Aorta (tissue), 5 donors: ENCODE data around the gene CATSPERD. TPM values are rescaled to one million over a fixed set of nuclear protein-coding genes. Genes with fewer than 3 reads are reported as not detected.
"Not testable (repeated sequence)": the region's sequence is repeated elsewhere in the genome, so short reads cannot be mapped to it uniquely, and the experiment has no call there.

Experiments used
- ATAC-seq: fragments of 200-7000 bp; cut with Tn5 transposase; one replicate; pipeline ENCODE4 v1.9.1; 2022; ENCODE audit warnings: moderate library complexity; ENCODE audit not compliant: low FRiP score
- DNase-seq, 2 donors: peaks; one replicate each; pipeline ENCODE4 v3.0.0-alpha.2; 2020
- H3K27ac ChIP-seq, 2 donors: one replicate each; pipeline ENCODE4 v1.5.1; 2013; ENCODE audit warnings: low read length in 2 of 2, mild to moderate bottlenecking in 2 of 2, moderate library complexity in 2 of 2, control low read depth in 1 of 2, inconsistent platforms in 1 of 2, low read depth in 1 of 2
- H3K27me3 ChIP-seq, 2 donors: one replicate each; pipeline ENCODE4 v1.6.1; 2013; ENCODE audit warnings: control low read depth in 1 of 2, low read length in 1 of 2, mild to moderate bottlenecking in 1 of 2, moderate library complexity in 1 of 2; ENCODE audit not compliant: insufficient read depth in 2 of 2, control insufficient read depth in 1 of 2
- H3K36me3 ChIP-seq, 2 donors: one replicate each; pipeline ENCODE4 v1.6.1; 2013; ENCODE audit warnings: control low read depth in 1 of 2, low read length in 1 of 2, mild to moderate bottlenecking in 1 of 2; ENCODE audit not compliant: insufficient read depth in 2 of 2, control insufficient read depth in 1 of 2
- H3K4me1 ChIP-seq, 2 donors: one replicate each; pipeline ENCODE4 v1.6.1; 2013; ENCODE audit warnings: low read length in 2 of 2, control low read depth in 1 of 2, mild to moderate bottlenecking in 1 of 2, moderate library complexity in 1 of 2; ENCODE audit not compliant: insufficient read depth in 2 of 2, control insufficient read depth in 1 of 2
- H3K4me3 ChIP-seq, 2 donors: one replicate each; pipeline ENCODE4 v1.5.1; 2013; ENCODE audit warnings: low read length in 2 of 2, control low read depth in 1 of 2, mild to moderate bottlenecking in 1 of 2
- H3K9me3 ChIP-seq: one replicate; pipeline ENCODE4 v1.6.1; 2013; ENCODE audit warnings: mild to moderate bottlenecking, low read length; ENCODE audit not compliant: control insufficient read depth
- WGBS, 2 donors: extraction: QIAGEN DNeasy Blood & Tissue Kit; methylation state at CpG; one replicate each; pipeline ENCODE4 v1.1.7; 2013; 5-methylcytosine and 5-hydroxymethylcytosine counted together
- intact Hi-C, 2 donors: fragments of 100-400 bp; cut with DNase I; formaldehyde crosslinking; loops; one replicate each; pipeline versions ENCODE4 v1.14.2 to v1.15.0; 2022
- polyA plus RNA-seq, 2 donors: library from polyadenylated mRNA; stranded (reverse); fragments of 200-250 nt; gene quantifications; one replicate each; pipeline ENCODE4 v1.2.3, GENCODE V29; 2013
- total RNA-seq, 2 donors: library from RNA; stranded (reverse); fragmentation: NEBNext Ultra II Directional; extraction: Animal tissue kit (Norgen Biotek cat#: 25700); gene quantifications; one replicate each; pipeline ENCODE4 v1.2.1, GENCODE V29; 2021
- donor health status: healthy with polysubstance abuse.
- donor health status: Bipolar disorder and iron deficiency.
- donor health status: DM: no; HTN: no; CAD: no.
- donor health status: DM: no; HTN: no; CAD: no.
- donor health status: DM: yes; HTN: yes; CAD: no.

CATSPERD gene
- total and polyA plus RNA-seq, 4 donors = not detected

DNA sequence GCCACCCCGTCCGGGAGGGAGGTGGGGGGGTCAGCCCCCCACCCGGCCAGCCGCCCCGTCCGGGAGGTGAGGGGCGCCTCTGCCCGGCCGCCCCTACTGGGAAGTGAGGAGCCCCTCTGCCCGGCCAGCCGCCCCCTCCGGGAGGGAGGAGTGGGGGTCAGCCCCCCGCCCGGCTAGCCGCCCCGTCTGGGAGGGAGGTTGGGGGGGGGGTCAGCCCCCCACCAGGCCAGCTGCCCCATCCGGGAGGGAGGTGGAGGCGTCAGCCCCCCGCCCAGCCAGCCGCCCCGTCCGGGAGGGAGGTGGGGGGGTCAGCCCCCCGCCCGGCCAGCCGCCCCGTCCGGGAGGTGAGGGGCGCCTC lies 18.4 kb upstream of the CATSPERD start:
- H3K4me3 ChIP-seq, H3K27ac ChIP-seq, H3K4me1 ChIP-seq, intact Hi-C loops, H3K36me3 ChIP-seq, H3K9me3 ChIP-seq, H3K27me3 ChIP-seq, DNase-seq, ATAC-seq: not testable (repeated sequence)
- 86 to 90% methylated on average over 8 to 23 of the region's 28 CpGs for WGBS, 2 donors

DNA sequence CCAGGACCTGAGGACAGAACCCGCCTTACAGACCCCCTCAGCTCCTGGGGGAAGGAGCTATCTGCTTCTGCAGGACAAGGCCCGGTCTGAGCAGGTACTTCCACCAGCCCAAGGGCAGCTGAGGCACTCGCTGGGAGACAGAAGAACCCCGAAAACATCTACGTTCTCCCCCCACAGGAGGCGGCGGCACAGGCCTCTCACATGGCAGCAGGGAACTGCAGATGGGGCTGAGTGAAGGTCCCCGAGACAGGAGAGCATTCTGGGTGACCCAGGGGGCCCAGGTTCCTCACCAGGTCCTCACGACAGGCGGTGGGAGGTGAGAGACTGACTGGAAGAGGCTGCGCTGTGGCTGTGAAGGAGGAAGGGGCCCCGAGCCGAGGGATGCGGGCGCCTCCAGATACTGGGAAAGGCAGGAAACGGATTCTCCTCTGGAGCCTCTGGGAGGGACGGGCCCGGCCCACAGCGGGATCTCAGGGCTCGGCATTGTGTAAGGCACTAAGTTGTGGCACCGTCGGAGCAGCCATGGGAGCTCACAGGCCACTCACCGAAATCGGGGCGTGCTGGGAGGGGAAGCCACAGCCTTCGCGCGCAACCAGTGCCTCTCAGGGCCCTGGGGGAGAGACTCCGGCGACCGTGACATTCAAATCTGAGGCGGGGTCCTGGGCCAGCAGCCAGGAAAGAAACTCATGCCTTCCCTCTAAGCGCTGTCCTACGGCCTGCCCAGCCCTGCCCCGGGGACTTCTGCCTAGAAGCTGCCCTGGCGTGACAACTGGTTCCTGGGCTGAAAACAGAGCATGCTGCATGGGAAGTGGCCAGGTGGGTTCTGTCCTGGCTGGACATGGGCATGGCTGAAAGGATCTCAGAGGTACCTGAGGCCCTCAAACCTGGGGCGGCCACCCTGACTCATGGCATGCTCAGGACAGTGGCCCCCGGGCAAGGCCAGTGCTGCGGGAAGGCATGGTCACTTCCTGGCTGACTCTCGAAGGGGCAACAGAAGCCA lies 16.3 kb upstream of the CATSPERD start:
- H3K4me3 ChIP-seq = no peak overlapping the region
- H3K36me3 ChIP-seq = peaks cover 0 to under 1% of the 10 kb centered on the region in 2 donors
- no peaks in the 10 kb centered on the region for H3K9me3 ChIP-seq
- 96% methylated on average over 40 of the region's 40 CpGs for WGBS, 2 donors
- DNase-seq (no peak), ATAC-seq (no peak)
- no peaks in the 10 kb centered on the region for H3K27me3 ChIP-seq
- no peaks in the 10 kb centered on the region for H3K4me1 ChIP-seq
- intact Hi-C loops = no loop called here
- H3K27ac ChIP-seq = no peak overlapping the region

DNA sequence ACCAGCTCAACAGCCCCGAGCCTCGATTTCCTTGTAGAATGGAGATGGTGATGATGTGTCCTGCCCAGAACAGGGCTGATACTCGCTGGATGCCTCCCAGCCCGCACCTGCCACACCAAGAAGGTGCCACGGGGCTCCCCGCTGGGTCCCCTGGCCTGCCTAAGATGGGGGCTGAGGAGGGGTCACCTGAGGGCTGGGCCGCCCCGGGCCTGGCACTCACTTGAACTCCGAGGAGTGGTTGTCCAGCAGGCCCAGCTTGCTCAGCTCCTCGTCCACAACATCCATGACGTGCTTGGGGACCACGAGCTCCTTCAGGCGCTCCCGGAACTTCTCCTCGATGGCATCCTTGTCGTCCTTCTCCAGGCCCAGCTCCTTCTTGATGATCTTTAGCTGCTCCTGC lies 14.9 kb upstream of the CATSPERD start:
- WGBS, 2 donors = 82 to 84% methylated on average over 16 of the region's 16 CpGs
- no peaks in the 10 kb centered on the region for H3K27me3 ChIP-seq
- no peaks in the 10 kb centered on the region for H3K4me1 ChIP-seq
- H3K9me3 ChIP-seq = no peaks in the 10 kb centered on the region
- intact Hi-C loops = no loop called here
- DNase-seq (no peak), ATAC-seq (no peak)
- no peak overlapping the region for H3K27ac ChIP-seq
- H3K4me3 ChIP-seq = no peak overlapping the region
- no peaks in the 10 kb centered on the region for H3K36me3 ChIP-seq

DNA sequence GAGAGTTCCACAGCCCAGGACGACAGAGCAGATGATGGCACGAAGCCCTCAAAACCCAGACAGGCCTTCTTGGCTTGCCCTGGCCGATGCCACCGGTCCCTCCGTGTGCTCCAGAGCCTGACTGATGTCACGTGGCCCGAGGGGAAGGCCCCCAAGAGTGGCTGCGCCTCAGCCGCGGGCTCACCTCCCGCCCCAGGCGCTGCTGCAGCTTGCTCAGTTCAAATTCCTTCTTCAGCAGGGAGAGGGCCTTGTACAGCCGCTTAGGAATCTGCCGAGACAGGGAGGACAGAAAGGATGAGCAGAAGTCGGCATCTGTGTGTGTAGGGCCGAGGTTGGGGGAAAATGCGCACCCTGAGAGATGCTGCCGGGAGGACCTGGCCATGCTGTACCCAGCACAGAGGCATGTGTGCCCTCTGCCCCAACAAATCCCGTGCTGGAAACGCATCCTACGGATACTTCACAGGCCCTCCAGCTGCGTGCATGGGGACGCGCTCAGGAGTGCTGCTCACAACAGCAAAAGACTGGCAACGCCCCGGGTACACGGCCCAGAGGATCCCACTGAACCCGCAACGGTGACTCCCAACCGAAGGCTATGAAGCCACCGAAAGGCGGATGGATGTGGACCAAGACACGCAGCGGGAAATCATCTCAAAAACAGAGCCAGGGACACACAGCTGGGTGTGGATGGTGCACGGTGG lies 13.4 kb upstream of the CATSPERD start:
- H3K27ac ChIP-seq = no peak overlapping the region
- no peak overlapping the region for H3K4me3 ChIP-seq
- DNase-seq (peak in 1 of 2 donors; percentile 74), ATAC-seq (no peak)
- H3K27me3 ChIP-seq = no peaks in the 10 kb centered on the region
- intact Hi-C loops = no loop called here
- no peaks in the 10 kb centered on the region for H3K4me1 ChIP-seq
- peaks cover 0 to 5% of the 10 kb centered on the region in 2 donors for H3K36me3 ChIP-seq
- H3K9me3 ChIP-seq = no peaks in the 10 kb centered on the region
- 94 to 96% methylated on average over 35 of the region's 35 CpGs for WGBS, 2 donors

DNA sequence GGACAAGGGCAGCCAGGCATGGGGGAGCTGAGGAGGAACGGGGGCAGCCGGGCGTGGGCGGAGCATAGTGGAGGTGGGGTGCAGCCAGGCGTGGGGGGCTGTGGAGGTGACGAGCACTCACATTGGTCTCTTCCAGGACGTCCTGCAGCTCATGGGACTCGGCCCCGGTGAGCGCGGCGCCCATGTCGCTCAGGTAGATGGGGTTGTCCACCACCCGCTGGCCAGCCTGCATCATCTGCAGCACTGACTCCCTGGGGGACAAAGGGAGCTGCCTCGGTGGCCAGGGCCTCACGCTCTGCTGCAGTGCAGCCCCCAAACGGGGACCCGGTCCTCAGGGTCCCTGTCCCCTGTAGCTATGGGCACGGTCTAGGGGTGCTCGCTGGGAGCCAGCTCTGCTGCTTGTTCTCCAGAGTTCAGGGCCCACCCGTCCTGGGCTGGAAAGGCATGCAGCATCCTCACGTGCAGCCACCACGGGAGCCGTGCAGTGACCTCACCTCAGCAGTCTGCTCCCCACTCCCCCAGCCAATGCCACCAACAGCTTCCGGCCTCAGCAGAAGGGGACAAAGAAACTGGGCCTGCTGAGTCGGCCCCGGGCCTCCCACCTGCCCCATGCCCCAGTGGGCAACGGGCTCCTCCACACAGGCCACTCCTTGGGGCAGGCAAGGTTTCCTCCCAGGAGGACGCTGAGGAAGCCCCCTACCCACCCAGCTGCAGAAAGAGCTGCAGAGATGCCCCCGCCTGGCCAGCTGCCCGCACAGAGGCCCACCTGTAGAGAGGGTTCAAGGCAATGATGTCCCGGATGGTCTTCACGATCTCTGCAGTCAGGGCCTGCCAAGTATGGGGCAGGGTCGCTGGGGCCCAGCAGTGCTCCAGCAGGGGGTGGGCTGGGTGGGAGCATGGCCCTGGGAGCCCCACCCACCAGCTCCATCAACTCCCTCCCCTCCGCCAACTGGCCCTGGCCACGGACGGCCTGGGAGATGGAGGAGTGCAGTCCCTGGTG lies 12.6 kb upstream of the CATSPERD start:
- Histone ChIP-seq H3K4me1 (no peaks in the 10 kb centered on the region), H3K4me3 (no peak overlapping the region), H3K27me3 (no peaks in the 10 kb centered on the region), H3K9me3 (no peaks in the 10 kb centered on the region), H3K27ac (no peak overlapping the region), H3K36me3 (peaks cover 0 to 7% of the 10 kb centered on the region in 2 donors)
- ATAC-seq = no peak
- no peak for DNase-seq
- whole genome bisulfite sequencing, 2 donors = 91% methylated on average over 36 to 37 of the region's 37 CpGs
- intact Hi-C loops = no loop called here

DNA sequence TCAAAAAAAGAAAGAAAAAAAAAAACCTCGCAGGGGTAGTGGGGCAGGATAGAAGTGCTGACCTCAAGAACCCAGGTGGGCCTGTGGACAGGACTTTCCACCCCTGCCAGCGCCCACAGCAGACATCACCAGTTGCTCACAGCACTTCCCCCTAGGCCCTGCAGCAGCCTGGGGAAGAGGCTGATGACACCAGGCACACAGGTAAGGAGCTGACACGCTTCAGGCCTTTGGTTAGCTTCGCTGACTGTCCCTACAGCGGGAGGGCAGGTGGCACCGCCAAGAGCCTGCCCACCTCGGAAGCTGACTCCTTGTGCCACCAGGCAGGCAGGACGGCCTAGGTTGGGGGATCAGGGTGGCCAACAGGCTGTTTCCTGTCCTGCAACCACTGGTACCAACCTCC lies 9.4 kb upstream of the CATSPERD start:
- H3K9me3 ChIP-seq = no peaks in the 10 kb centered on the region
- H3K4me1 ChIP-seq = no peaks in the 10 kb centered on the region
- no peaks in the 10 kb centered on the region for H3K27me3 ChIP-seq
- ATAC-seq = no peak
- no peak for DNase-seq
- H3K4me3 ChIP-seq = no peak overlapping the region
- 93 to 97% methylated on average over 8 of the region's 8 CpGs for WGBS, 2 donors
- H3K27ac ChIP-seq = no peak overlapping the region
- peaks cover 0 to 7% of the 10 kb centered on the region in 2 donors for H3K36me3 ChIP-seq
- intact Hi-C loops = no loop called here

DNA sequence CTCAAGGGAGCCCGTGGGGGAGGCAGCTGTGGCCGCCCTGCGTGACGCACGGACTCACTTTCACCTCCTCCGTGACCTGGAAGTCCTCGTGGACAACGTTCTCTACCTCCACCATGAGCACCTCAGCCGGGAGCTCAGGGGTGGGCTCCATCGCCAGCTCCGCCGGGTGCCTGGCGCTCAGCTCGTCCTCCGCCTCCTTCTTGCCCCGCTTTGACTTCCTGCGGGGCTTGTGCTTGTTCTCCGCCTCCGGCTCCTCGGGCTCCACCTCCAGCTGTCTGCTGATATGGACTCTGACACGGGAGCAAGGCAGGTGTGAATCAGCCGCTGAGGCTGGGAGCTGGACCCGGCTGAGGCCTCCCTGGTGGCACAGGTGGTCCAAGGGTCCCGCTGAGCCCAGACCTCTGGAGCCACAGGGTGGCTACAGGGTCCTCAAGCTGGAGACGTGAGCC lies 8.7 kb upstream of the CATSPERD start:
- 88 to 90% methylated on average over 23 to 25 of the region's 25 CpGs for WGBS, 2 donors
- H3K4me3 ChIP-seq = no peak overlapping the region
- H3K9me3 ChIP-seq = no peaks in the 10 kb centered on the region
- H3K36me3 ChIP-seq = peaks cover 0 to 7% of the 10 kb centered on the region in 2 donors
- intact Hi-C loops = no loop called here
- DNase-seq (no peak), ATAC-seq (no peak)
- no peaks in the 10 kb centered on the region for H3K4me1 ChIP-seq
- no peaks in the 10 kb centered on the region for H3K27me3 ChIP-seq
- no peak overlapping the region for H3K27ac ChIP-seq

DNA sequence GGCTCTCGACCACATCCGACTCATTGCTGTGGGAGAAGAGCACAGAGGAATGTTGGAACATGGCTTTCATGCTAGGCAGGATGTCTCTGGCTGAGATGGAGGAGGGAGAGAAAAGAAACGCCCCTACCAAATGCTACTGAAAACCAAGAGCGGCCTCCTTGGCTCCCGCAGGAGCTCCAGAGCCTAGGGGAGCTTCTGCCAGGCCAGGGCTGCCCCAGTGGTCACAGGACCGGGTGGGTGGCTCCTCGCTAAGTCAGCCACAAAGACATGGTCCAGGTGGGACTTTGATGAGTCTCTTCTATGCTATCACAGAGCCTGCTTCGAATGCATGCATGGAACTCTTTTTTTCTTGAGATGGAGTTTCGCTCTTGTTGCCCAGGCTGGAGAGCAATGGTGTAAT lies 7.2 kb upstream of the CATSPERD start:
- Histone ChIP-seq H3K36me3 (peaks cover 0 to 7% of the 10 kb centered on the region in 2 donors), H3K4me1 (no peaks in the 10 kb centered on the region), H3K4me3 (no peak overlapping the region), H3K27me3 (no peaks in the 10 kb centered on the region), H3K9me3 (no peaks in the 10 kb centered on the region), H3K27ac (no peak overlapping the region)
- no peak for DNase-seq
- 88 to 94% methylated on average over 9 of the region's 9 CpGs for WGBS, 2 donors
- intact Hi-C loops = no loop called here
- no peak for ATAC-seq
